Transverse colon (tissue), 4 donors: ENCODE measurements around the gene HS3ST3A1.

ENCODE experiments used
- EP300 ChIP-seq: sonication (generic); formaldehyde crosslinking; IDR thresholded peaks from one replicate; pipeline ENCODE4 v1.6.1; 2017; ENCODE audit warnings: antibody characterized with exemption, low read depth
- POLR2A ChIP-seq: fragments of 450-650 bp; IDR thresholded peaks from one replicate; pipeline ENCODE4 v1.6.1; 2016; ENCODE audit warnings: antibody characterized with exemption, mild to moderate bottlenecking, moderate library complexity
- POLR2AphosphoS5 ChIP-seq, 3 donors: sonication (generic); formaldehyde crosslinking; IDR thresholded peaks; one replicate each; pipeline ENCODE4 v1.6.1; 2016; ENCODE audit warnings: antibody characterized with exemption in 3 of 3
- TF ChIP-seq, protein P1 (sequence below), 5 experiments: fragments of 200-600 bp in 3 of 5; fragments of 450-650 bp in 2 of 5; sonication (generic) in 3 of 5; IDR thresholded peaks; 1 replicate in 2 of 5; 2 replicates in 3 of 5; pipeline ENCODE4 v1.5.1; 2016 to 2017; ENCODE audit warnings: antibody characterized with exemption in 5 of 5, inconsistent platforms in 3 of 5, mild to moderate bottlenecking in 2 of 5, moderate library complexity in 1 of 5

DNA sequence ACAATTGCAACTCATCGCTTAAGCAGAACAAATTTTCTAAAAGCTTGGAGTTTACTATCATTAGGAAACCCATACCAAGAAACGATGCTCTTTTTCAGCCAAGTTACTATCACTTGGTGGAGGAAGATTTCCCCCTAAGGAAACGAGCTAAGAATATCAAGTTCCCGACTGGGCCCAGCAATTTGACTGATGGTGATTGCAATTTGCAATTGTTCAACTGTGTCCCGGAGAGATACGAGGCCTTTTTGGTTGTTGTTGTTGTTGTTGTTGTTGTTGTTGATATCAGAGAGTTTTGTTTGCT, 6.2 kb downstream of the HS3ST3A1 start:
- TF ChIP-seq, protein P1, sequence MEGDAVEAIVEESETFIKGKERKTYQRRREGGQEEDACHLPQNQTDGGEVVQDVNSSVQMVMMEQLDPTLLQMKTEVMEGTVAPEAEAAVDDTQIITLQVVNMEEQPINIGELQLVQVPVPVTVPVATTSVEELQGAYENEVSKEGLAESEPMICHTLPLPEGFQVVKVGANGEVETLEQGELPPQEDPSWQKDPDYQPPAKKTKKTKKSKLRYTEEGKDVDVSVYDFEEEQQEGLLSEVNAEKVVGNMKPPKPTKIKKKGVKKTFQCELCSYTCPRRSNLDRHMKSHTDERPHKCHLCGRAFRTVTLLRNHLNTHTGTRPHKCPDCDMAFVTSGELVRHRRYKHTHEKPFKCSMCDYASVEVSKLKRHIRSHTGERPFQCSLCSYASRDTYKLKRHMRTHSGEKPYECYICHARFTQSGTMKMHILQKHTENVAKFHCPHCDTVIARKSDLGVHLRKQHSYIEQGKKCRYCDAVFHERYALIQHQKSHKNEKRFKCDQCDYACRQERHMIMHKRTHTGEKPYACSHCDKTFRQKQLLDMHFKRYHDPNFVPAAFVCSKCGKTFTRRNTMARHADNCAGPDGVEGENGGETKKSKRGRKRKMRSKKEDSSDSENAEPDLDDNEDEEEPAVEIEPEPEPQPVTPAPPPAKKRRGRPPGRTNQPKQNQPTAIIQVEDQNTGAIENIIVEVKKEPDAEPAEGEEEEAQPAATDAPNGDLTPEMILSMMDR (IDR thresholded peaks at IDR 0.05): no peak
- TF ChIP-seq EP300 (no peak), POLR2A (no peak), POLR2AphosphoS5 (IDR thresholded peaks at IDR 0.05) (no peak)
